Prostate gland (tissue), 2 donors: ENCODE results near the gene TCERG1L. TPM values are rescaled to one million over a fixed set of nuclear protein-coding genes. Genes with fewer than 3 reads are reported as not detected.

Source experiments
- DNase-seq: peaks from one replicate; pipeline ENCODE4 v3.0.0-alpha.2; 2019; ENCODE audit warnings: low spot score
- H3K27ac ChIP-seq, 2 donors: fragments of 200-600 bp; sonication (generic); 2 replicates each; pipeline ENCODE4 v1.5.1; 2017 to 2019
- H3K27me3 ChIP-seq: fragments of 200-600 bp; sonication (generic); replicated peaks from 2 replicates; pipeline ENCODE4 v1.5.1; 2019; ENCODE audit not compliant: insufficient read depth
- H3K36me3 ChIP-seq, 2 donors: fragments of 200-600 bp; sonication (generic); 1 replicate in 1 of 2; 2 replicates in 1 of 2; pipeline versions ENCODE4 v1.5.1 to v1.8.1; 2017 to 2019
- H3K4me1 ChIP-seq: fragments of 200-600 bp; sonication (generic); replicated peaks from 2 replicates; pipeline ENCODE4 v1.5.1; 2019
- H3K4me3 ChIP-seq, 2 donors: fragments of 200-600 bp; sonication (generic); 2 replicates each; pipeline ENCODE4 v1.5.1; 2017 to 2019
- H3K9me3 ChIP-seq: fragments of 200-600 bp; sonication (generic); 2 replicates; pipeline ENCODE4 v1.5.1; 2017
- POLR2A ChIP-seq: fragments of 450-650 bp; IDR thresholded peaks from one replicate; pipeline ENCODE4 v1.6.1; 2016; ENCODE audit warnings: antibody characterized with exemption, mild to moderate bottlenecking
- POLR2AphosphoS5 ChIP-seq: sonication (generic); formaldehyde crosslinking; IDR thresholded peaks from one replicate; pipeline ENCODE4 v1.6.1; 2017; ENCODE audit warnings: antibody characterized with exemption
- WGBS: methylation state at CpG from one replicate; pipeline ENCODE4 v1.1.5; 2018; 5-methylcytosine and 5-hydroxymethylcytosine counted together
- intact Hi-C: fragments of 100-400 bp; cut with DNase I; formaldehyde crosslinking; loops from one replicate; pipeline ENCODE4 v1.14.2; 2022
- total RNA-seq, 2 donors: library from RNA; depleted of rRNA; stranded (reverse); fragments of >200 nt; gene quantifications; one replicate each; pipeline ENCODE4 v1.1.0, GENCODE V29; 2016
- TF ChIP-seq, protein P1 (sequence below), 4 experiments: fragments of 200-600 bp in 2 of 4; fragments of 450-650 bp in 2 of 4; sonication (generic) in 2 of 4; IDR thresholded peaks; 1 replicate in 3 of 4; 2 replicates in 1 of 4; pipeline ENCODE4 v1.5.1; 2016 to 2019; ENCODE audit warnings: antibody characterized with exemption in 4 of 4, mild to moderate bottlenecking in 2 of 4, moderate library complexity in 2 of 4

TCERG1L gene
- total RNA-seq, 2 donors from 2014 or later = 0.23 to 4.0 TPM

DNA sequence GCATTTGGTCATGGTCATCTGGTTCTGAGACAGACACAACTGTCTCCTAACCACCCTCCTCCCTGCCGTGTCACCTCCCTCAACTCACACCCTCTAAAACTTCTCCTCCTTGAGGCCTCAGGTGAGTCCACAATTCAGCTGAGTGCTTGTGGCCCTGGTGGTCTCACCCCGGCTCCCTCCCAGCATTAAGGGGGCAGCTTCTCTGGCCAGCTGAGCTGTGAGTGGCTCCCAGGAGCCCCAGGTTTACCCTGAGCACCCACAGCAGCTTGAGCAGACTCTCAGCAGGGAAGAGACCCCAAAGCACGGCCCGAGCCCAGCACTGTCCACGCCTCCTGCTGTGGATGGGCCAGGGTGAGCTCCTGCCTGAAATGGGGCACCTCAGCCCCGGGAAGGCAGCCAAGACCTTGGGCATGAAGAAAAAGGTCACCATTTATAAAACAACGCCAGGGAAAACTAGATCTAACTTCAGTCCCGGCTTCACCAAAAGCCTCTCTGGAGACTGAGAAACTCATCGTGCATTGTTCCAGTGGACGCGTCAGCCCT, 201.2 kb downstream of the TCERG1L start:
- Histone ChIP-seq H3K4me1 (no peaks in the 10 kb centered on the region), H3K36me3 (no peaks in the 10 kb centered on the region), H3K27me3 (no peaks in the 10 kb centered on the region), H3K4me3 (no peak overlapping the region), H3K9me3 (no peaks in the 10 kb centered on the region), H3K27ac (no peak overlapping the region)
- 95% methylated on average over 10 of the region's 11 CpGs for WGBS
- TF ChIP-seq POLR2AphosphoS5 (no peak), POLR2A (no peak)
- TF ChIP-seq, protein P1, sequence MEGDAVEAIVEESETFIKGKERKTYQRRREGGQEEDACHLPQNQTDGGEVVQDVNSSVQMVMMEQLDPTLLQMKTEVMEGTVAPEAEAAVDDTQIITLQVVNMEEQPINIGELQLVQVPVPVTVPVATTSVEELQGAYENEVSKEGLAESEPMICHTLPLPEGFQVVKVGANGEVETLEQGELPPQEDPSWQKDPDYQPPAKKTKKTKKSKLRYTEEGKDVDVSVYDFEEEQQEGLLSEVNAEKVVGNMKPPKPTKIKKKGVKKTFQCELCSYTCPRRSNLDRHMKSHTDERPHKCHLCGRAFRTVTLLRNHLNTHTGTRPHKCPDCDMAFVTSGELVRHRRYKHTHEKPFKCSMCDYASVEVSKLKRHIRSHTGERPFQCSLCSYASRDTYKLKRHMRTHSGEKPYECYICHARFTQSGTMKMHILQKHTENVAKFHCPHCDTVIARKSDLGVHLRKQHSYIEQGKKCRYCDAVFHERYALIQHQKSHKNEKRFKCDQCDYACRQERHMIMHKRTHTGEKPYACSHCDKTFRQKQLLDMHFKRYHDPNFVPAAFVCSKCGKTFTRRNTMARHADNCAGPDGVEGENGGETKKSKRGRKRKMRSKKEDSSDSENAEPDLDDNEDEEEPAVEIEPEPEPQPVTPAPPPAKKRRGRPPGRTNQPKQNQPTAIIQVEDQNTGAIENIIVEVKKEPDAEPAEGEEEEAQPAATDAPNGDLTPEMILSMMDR (IDR thresholded peaks at IDR 0.05) = no peak
- DNase-seq = no peak
- intact Hi-C loops = no loop called here

DNA sequence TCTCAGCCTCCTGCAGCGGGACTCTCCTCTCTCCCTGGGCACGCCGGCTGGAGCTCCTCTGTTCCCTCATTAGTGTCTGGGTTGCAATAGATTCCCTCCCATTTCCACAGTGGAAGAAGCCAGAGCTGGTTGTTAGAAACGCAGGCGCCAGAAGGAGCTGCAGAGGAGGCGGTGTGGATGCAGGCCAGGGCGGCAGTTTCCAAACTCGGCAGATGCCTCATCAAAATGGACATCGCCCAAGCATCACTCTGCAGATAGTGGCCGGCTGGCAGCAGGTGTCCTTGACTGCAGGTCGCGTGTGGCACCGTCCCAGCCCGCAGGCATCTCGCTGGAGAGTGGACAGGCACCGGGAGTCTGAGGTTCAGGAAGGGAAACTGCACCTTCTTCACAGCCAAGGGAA, 201.8 kb downstream of the TCERG1L start:
- TF ChIP-seq, protein P1 (IDR thresholded peaks at IDR 0.05) = no peak
- TF ChIP-seq POLR2A (no peak), POLR2AphosphoS5 (no peak)
- intact Hi-C loops = no loop called here
- H3K4me1 ChIP-seq = no peaks in the 10 kb centered on the region
- no peak overlapping the region for H3K27ac ChIP-seq
- WGBS = 72% methylated on average over 16 of the region's 16 CpGs
- H3K9me3 ChIP-seq = no peaks in the 10 kb centered on the region
- no peaks in the 10 kb centered on the region for H3K27me3 ChIP-seq
- DNase-seq = no peak
- no peak overlapping the region for H3K4me3 ChIP-seq
- no peaks in the 10 kb centered on the region for H3K36me3 ChIP-seq

GRCh38 chr10:131109291-131109690, 202.2 kb downstream of the TCERG1L start:
- TF ChIP-seq, protein P1 (IDR thresholded peaks at IDR 0.05) = no peak
- TF ChIP-seq POLR2AphosphoS5 = no peak
- H3K4me1 ChIP-seq = no peaks in the 10 kb centered on the region
- no peak for DNase-seq
- no peaks in the 10 kb centered on the region for H3K36me3 ChIP-seq
- intact Hi-C loops = no loop called here
- H3K4me3 ChIP-seq = no peak overlapping the region
- H3K27me3 ChIP-seq = no peaks in the 10 kb centered on the region
- no peaks in the 10 kb centered on the region for H3K9me3 ChIP-seq
- no peak overlapping the region for H3K27ac ChIP-seq
- 82% methylated on average over 19 of the region's 19 CpGs for WGBS

DNA sequence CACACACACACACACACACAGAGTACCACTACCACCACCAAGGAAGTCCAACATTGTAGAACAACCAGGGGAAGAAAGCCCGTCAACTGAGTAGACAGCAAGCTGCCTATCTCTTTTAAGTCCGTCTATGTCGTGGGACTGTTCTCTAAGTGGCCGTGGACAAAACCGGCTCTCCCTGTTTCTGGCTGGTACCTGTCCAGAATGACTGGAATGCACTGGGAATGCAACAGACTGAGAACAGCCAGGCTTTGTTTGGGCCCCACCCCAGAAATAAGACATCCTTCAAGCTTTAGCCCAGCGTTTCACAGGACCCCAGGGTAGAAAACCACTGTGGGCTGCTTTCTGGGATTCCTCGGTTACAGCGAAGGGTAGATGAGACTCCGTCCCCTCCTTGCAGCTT, 203.6 kb downstream of the TCERG1L start:
- Histone ChIP-seq H3K9me3 (no peaks in the 10 kb centered on the region), H3K4me1 (no peaks in the 10 kb centered on the region), H3K36me3 (no peaks in the 10 kb centered on the region), H3K4me3 (no peak overlapping the region), H3K27me3 (no peaks in the 10 kb centered on the region), H3K27ac (no peak overlapping the region)
- TF ChIP-seq POLR2A = no peak
- TF ChIP-seq, protein P1 (IDR thresholded peaks at IDR 0.05) = no peak
- TF ChIP-seq POLR2AphosphoS5 = no peak
- WGBS = 61% methylated on average over 9 of the region's 9 CpGs
- intact Hi-C loops = no loop called here
- no peak for DNase-seq

GRCh38 chr10:131102676-131103075, 208.8 kb downstream of the TCERG1L start:
- TF ChIP-seq, protein P1 (IDR thresholded peaks at IDR 0.05) = no peak
- TF ChIP-seq POLR2AphosphoS5 (no peak), POLR2A (no peak)
- intact Hi-C loops = no loop called here
- H3K9me3 ChIP-seq = no peaks in the 10 kb centered on the region
- DNase-seq = no peak
- H3K27me3 ChIP-seq = no peaks in the 10 kb centered on the region
- no peak overlapping the region for H3K27ac ChIP-seq
- no peak overlapping the region for H3K4me3 ChIP-seq
- 89% methylated on average over 13 of the region's 13 CpGs for WGBS
- H3K4me1 ChIP-seq = no peaks in the 10 kb centered on the region
- H3K36me3 ChIP-seq = no peaks in the 10 kb centered on the region
